SK-N-SH treated with all-trans-retinoic acid at 6 μM for 48 hours (cell line): ENCODE data around the gene THADA.

ENCODE experiments used
- ATAC-seq: fragments of 200-7000 bp; cut with Tn5 transposase; 3 replicates; pipeline ENCODE4 v1.9.1; 2020; ENCODE audit warnings: mild to moderate bottlenecking, moderate library complexity
- BACH2 ChIP-seq: fragments of 250-450 bp; sonication (Bioruptor Pico); IDR thresholded peaks from 2 replicates; pipeline ENCODE4 v1.9.0; 2021; ENCODE audit warnings: mild to moderate bottlenecking, borderline replicate concordance
- CSDC2 ChIP-seq: fragments of 250-450 bp; sonication (Bioruptor Pico); IDR thresholded peaks from 2 replicates; pipeline ENCODE4 v1.5.0; 2020; ENCODE audit warnings: mild to moderate bottlenecking, moderate library complexity
- ESRRG ChIP-seq: fragments of 250-450 bp; sonication (Bioruptor Pico); IDR thresholded peaks from 2 replicates; pipeline ENCODE4 v1.6.1; 2021; ENCODE audit warnings: mild to moderate bottlenecking
- GLIS3 ChIP-seq: fragments of 250-450 bp; sonication (Bioruptor Pico); IDR thresholded peaks from 2 replicates; pipeline ENCODE4 v1.5.0; 2020; ENCODE audit warnings: mild to moderate bottlenecking, moderate library complexity
- ISL1 ChIP-seq: fragments of 250-450 bp; sonication (Bioruptor Pico); IDR thresholded peaks from 2 replicates; pipeline ENCODE4 v2.1.2; 2022; ENCODE audit warnings: mild to moderate bottlenecking, moderate library complexity
- OSR1 ChIP-seq: fragments of 250-450 bp; sonication (Bioruptor Pico); IDR thresholded peaks from 2 replicates; pipeline ENCODE4 v1.8.0; 2022; ENCODE audit warnings: moderate library complexity, mild to moderate bottlenecking, inconsistent platforms
- PPARA ChIP-seq: fragments of 250-450 bp; sonication (Bioruptor Pico); IDR thresholded peaks from 2 replicates; pipeline ENCODE4 v1.5.0; 2020; ENCODE audit warnings: mild to moderate bottlenecking, borderline replicate concordance
- RARB ChIP-seq: fragments of 250-450 bp; sonication (Bioruptor Pico); IDR thresholded peaks from 2 replicates; pipeline ENCODE4 v1.8.0; 2021; ENCODE audit warnings: mild to moderate bottlenecking, moderate library complexity
- SNAI2 ChIP-seq: fragments of 250-450 bp; sonication (Bioruptor Pico); IDR thresholded peaks from 2 replicates; pipeline ENCODE4 v1.5.0; 2020; ENCODE audit warnings: mild to moderate bottlenecking, moderate library complexity
- TCF4 ChIP-seq: fragments of 250-450 bp; sonication (Bioruptor Pico); IDR thresholded peaks from 2 replicates; pipeline ENCODE4 v1.8.0; 2021; ENCODE audit warnings: mild to moderate bottlenecking, moderate library complexity, borderline replicate concordance
- TOX ChIP-seq: fragments of 250-450 bp; sonication (Bioruptor Pico); IDR thresholded peaks from 2 replicates; pipeline ENCODE4 v1.8.0; 2021; ENCODE audit warnings: mild to moderate bottlenecking, moderate library complexity, borderline replicate concordance
- ZC3H10 ChIP-seq: fragments of 250-450 bp; sonication (Bioruptor Pico); IDR thresholded peaks from 2 replicates; pipeline ENCODE4 v1.5.1; 2021; ENCODE audit warnings: mild to moderate bottlenecking, moderate library complexity
- ZFP3 ChIP-seq: fragments of 250-450 bp; sonication (Bioruptor Pico); IDR thresholded peaks from 2 replicates; pipeline ENCODE4 v1.5.0; 2020; ENCODE audit warnings: mild to moderate bottlenecking, moderate library complexity
- ZFP30 ChIP-seq: fragments of 450-650 bp; formaldehyde crosslinking; IDR thresholded peaks from 2 replicates; pipeline ENCODE4 v1.5.0; 2022; ENCODE audit warnings: mild to moderate bottlenecking, moderate library complexity
- ZNF565 ChIP-seq: fragments of 450-650 bp; formaldehyde crosslinking; conservative IDR thresholded peaks from 2 replicates; pipeline ENCODE4 v1.5.0; 2020; ENCODE audit warnings: low read depth, mild to moderate bottlenecking, moderate library complexity
- ZNF70 ChIP-seq: fragments of 450-650 bp; formaldehyde crosslinking; IDR thresholded peaks from 2 replicates; pipeline ENCODE4 v1.5.0; 2020; ENCODE audit warnings: mild to moderate bottlenecking, moderate library complexity
- ZNF8 ChIP-seq: fragments of 450-650 bp; formaldehyde crosslinking; IDR thresholded peaks from 2 replicates; pipeline ENCODE4 v1.5.0; 2020; ENCODE audit warnings: mild to moderate bottlenecking, moderate library complexity
- TF ChIP-seq, protein P1 (sequence below): fragments of 250-450 bp; sonication (Bioruptor Pico); IDR thresholded peaks from 2 replicates; pipeline ENCODE4 v1.5.0; 2020; ENCODE audit warnings: mild to moderate bottlenecking, moderate library complexity
- TF ChIP-seq, protein P2 (sequence below): fragments of 250-450 bp; sonication (Bioruptor Pico); IDR thresholded peaks from 2 replicates; pipeline ENCODE4 v1.5.1; 2020; ENCODE audit warnings: low read depth, mild to moderate bottlenecking, moderate library complexity
- TF ChIP-seq, protein P3 (sequence below): fragments of 250-450 bp; sonication (Bioruptor Pico); IDR thresholded peaks from 2 replicates; pipeline ENCODE4 v1.8.0; 2020; ENCODE audit warnings: mild to moderate bottlenecking, moderate library complexity, borderline replicate concordance
- TF ChIP-seq, protein P4 (sequence below): fragments of 250-450 bp; sonication (Bioruptor Pico); IDR thresholded peaks from 2 replicates; pipeline ENCODE4 v1.8.0; 2021; ENCODE audit warnings: low read depth, mild to moderate bottlenecking, moderate library complexity, borderline replicate concordance

The THADA gene

DNA sequence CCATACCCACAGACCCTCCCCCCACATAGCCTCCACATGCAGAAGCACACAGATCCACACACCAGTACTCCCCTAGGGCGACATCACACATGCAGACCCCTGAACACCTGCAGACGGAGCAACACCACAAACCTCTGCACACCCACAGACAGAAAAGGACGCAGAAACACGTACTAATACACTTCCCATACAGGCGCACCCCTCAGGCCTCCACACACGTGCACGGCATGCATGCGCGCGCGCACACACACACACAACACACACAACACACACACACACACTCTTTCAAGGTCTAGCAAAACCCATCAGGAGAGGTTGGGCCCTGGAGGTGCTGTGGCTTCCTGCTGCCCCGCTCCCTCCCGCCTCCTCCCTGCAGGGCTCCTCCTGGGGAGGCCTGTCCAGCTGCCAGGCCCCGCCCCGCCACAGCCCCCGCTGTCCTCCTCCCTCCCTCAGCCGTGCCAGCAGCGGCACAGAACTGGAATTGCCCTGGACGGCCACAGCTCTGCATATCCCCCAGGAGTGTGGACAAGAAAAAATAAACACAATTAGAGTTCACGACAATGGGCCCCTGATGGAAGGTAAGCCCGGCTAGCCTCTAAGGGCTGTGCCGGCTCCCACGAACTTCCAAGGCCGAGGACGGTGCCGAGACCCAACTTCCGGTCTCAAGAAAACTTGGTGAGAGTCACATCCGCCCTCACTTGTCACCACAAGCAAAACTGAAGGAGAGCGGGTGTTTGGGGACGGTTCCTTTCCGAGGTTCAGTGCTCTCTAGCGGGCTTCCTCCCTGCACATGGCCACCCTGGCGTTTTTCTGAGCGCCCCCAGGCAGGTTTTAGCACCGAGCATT lies 376.2 kb downstream of the THADA start:
- TF ChIP-seq ESRRG (peak; percentile 57; the same call in 1 of the 2 replicates), BACH2 (CRISPR knock-in tag) (no peak), GLIS3 (CRISPR knock-in tag) (peak; percentile 74), OSR1 (CRISPR knock-in tag) (no peak), ZNF8 (CRISPR knock-in tag) (no peak), CSDC2 (CRISPR knock-in tag) (no peak), ZNF70 (CRISPR knock-in tag) (peak; percentile 38; the same call in 1 of the 2 replicates), ZFP3 (CRISPR knock-in tag) (peak; percentile 79), ISL1 (no peak), TCF4 (CRISPR knock-in tag) (peak; percentile 55; the same call in 1 of the 2 replicates), SNAI2 (CRISPR knock-in tag) (peak; percentile 7; the same call in 1 of the 2 replicates)
- TF ChIP-seq, protein P1, sequence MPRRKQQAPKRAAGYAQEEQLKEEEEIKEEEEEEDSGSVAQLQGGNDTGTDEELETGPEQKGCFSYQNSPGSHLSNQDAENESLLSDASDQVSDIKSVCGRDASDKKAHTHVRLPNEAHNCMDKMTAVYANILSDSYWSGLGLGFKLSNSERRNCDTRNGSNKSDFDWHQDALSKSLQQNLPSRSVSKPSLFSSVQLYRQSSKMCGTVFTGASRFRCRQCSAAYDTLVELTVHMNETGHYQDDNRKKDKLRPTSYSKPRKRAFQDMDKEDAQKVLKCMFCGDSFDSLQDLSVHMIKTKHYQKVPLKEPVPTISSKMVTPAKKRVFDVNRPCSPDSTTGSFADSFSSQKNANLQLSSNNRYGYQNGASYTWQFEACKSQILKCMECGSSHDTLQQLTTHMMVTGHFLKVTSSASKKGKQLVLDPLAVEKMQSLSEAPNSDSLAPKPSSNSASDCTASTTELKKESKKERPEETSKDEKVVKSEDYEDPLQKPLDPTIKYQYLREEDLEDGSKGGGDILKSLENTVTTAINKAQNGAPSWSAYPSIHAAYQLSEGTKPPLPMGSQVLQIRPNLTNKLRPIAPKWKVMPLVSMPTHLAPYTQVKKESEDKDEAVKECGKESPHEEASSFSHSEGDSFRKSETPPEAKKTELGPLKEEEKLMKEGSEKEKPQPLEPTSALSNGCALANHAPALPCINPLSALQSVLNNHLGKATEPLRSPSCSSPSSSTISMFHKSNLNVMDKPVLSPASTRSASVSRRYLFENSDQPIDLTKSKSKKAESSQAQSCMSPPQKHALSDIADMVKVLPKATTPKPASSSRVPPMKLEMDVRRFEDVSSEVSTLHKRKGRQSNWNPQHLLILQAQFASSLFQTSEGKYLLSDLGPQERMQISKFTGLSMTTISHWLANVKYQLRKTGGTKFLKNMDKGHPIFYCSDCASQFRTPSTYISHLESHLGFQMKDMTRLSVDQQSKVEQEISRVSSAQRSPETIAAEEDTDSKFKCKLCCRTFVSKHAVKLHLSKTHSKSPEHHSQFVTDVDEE (CRISPR knock-in tag), result peak; percentile 67
- TF ChIP-seq, protein P2, sequence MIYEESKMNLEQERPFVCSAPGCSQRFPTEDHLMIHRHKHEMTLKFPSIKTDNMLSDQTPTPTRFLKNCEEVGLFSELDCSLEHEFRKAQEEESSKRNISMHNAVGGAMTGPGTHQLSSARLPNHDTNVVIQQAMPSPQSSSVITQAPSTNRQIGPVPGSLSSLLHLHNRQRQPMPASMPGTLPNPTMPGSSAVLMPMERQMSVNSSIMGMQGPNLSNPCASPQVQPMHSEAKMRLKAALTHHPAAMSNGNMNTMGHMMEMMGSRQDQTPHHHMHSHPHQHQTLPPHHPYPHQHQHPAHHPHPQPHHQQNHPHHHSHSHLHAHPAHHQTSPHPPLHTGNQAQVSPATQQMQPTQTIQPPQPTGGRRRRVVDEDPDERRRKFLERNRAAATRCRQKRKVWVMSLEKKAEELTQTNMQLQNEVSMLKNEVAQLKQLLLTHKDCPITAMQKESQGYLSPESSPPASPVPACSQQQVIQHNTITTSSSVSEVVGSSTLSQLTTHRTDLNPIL (CRISPR knock-in tag), result peak; percentile 33; the same call in 1 of the 2 replicates
- TF ChIP-seq, protein P3, sequence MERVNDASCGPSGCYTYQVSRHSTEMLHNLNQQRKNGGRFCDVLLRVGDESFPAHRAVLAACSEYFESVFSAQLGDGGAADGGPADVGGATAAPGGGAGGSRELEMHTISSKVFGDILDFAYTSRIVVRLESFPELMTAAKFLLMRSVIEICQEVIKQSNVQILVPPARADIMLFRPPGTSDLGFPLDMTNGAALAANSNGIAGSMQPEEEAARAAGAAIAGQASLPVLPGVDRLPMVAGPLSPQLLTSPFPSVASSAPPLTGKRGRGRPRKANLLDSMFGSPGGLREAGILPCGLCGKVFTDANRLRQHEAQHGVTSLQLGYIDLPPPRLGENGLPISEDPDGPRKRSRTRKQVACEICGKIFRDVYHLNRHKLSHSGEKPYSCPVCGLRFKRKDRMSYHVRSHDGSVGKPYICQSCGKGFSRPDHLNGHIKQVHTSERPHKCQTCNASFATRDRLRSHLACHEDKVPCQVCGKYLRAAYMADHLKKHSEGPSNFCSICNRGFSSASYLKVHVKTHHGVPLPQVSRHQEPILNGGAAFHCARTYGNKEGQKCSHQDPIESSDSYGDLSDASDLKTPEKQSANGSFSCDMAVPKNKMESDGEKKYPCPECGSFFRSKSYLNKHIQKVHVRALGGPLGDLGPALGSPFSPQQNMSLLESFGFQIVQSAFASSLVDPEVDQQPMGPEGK (CRISPR knock-in tag), result peak; percentile 97
- peak; percentile 52 for ATAC-seq

DNA sequence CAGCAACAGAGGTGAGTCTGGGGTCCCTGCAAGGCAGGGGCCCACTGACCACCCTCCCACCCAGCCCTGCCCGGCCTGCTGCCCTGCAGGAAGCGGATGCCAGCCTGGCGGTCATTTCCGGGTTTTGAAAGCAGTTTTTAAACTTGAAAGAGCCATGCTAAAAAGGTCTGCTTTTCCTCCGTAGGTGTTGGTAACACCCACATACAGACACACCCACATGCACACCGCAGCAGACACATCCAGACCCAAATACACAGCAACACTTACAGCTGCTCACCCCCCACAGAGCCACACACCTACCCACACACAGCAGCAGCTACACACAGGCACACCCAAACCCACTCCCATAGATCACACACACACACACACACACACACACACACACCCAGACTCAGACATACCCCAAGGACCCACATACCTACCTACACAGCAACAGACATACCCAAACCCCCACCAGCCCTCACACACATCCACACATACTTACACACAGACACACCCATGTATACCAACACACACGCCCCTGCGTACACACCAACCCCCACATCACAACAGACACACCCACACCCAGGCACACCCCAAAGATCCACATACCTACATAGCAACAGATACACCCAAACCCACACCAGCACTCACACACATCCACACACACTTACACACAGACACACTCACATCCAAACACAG lies 377.0 kb downstream of the THADA start:
- no peak for ATAC-seq
- TF ChIP-seq CSDC2 (CRISPR knock-in tag) (no peak), PPARA (CRISPR knock-in tag) (no peak), TCF4 (CRISPR knock-in tag) (no peak), ZFP3 (CRISPR knock-in tag) (no peak), ESRRG (no peak)

DNA sequence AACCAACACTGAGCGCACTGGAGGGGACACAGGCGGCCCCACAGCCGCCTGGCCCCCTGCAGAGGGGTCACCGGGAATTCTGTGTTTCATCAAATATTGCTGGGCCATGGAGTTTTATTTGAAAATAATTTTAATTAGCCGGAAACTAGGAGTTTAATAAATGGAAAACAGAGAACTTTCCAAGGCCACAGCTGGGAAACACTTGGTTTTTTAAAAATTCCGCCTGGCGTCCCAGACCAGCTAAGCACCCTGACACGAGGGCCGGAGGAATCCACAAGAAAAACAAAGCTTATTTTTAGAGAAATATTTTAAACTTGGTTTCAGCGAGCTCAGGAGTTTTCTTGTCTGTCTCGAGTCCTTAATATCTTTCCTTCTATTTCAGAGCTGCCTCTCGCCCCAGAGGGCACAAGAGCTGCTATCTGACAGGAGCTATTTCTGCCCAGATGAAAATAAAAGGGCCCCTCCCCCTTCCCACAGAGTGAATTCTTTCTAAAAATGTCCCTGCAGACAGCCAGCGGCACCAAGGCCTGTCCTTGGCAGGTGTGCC lies 377.6 kb downstream of the THADA start:
- ATAC-seq, result no peak

DNA sequence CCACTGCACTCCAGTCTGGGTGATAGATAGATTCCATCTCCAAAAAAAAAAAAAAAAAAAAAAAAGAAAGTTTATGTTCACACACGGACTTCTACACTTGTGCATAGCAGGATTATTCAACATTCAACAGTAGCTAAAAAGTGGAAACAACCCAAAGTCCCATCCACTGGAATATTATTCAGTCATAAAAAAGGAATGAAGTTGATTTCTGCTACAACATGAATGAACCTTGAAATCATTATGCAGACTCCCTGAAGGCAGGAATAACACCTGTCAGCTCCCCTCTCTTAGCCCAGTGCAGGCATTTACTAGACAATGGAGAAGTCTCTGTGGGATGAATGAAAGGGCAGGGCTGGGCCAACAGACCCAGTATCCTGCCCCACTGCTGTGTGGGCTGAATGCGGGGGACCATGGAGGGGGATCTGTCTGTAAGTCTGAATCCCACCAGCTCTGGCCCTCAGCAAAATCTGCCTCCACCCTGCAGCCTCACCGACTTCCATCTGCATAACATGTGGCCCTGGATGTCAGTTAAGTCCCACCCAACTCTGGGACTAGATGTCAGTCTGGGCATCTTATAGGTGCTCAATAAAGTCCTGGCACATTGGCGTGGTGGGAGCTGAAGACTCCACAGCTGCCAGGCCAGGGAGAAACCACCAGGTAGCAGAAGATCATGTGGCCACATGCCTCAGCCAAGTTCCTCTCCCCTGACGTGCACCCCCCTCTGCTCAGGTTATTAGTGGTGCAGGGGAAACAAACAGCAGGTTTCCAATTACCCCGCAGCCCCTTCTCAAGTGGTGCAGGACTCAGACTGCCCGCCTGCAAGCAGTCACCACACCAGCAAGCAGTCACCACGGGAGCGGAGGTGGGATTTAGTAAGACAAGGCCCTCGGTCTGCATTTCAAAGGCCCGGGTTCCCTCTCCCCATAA lies 378.3 kb downstream of the THADA start:
- ATAC-seq, result no peak
- TF ChIP-seq, protein P3 (CRISPR knock-in tag), result no peak
- TF ChIP-seq ZC3H10 (CRISPR knock-in tag), result no peak
- TF ChIP-seq, protein P4, sequence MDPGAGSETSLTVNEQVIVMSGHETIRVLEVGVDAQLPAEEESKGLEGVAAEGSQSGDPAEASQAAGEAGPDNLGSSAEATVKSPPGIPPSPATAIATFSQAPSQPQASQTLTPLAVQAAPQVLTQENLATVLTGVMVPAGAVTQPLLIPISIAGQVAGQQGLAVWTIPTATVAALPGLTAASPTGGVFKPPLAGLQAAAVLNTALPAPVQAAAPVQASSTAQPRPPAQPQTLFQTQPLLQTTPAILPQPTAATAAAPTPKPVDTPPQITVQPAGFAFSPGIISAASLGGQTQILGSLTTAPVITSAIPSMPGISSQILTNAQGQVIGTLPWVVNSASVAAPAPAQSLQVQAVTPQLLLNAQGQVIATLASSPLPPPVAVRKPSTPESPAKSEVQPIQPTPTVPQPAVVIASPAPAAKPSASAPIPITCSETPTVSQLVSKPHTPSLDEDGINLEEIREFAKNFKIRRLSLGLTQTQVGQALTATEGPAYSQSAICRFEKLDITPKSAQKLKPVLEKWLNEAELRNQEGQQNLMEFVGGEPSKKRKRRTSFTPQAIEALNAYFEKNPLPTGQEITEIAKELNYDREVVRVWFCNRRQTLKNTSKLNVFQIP (CRISPR knock-in tag), result no peak
- TF ChIP-seq ZFP30, result no peak
- TF ChIP-seq PPARA (CRISPR knock-in tag), result no peak
- no peak for TF ChIP-seq SNAI2 (CRISPR knock-in tag)
- TF ChIP-seq, protein P2 (CRISPR knock-in tag), result no peak
- TF ChIP-seq CSDC2 (CRISPR knock-in tag), result no peak
- TF ChIP-seq ZNF565, result no peak
- TF ChIP-seq RARB, result no peak

More for the DNA sequence above, 377.6 kb downstream of the THADA start:
- TF ChIP-seq ZFP3 (CRISPR knock-in tag) (no peak), ZNF565 (no peak), TOX (CRISPR knock-in tag) (no peak), PPARA (CRISPR knock-in tag) (no peak), GLIS3 (CRISPR knock-in tag) (no peak), ZNF8 (CRISPR knock-in tag) (no peak)
